HG03342 (cell line): ENCODE measurements around the gene HOXA9.

Source experiments
- ATAC-seq: cut with Tn5 transposase; IDR thresholded peaks from one replicate; pipeline ENCODE4 v1.9.1; 2021; ENCODE audit warnings: mild to moderate bottlenecking, moderate library complexity; ENCODE audit not compliant: unreplicated experiment

Gene HOXA9

DNA sequence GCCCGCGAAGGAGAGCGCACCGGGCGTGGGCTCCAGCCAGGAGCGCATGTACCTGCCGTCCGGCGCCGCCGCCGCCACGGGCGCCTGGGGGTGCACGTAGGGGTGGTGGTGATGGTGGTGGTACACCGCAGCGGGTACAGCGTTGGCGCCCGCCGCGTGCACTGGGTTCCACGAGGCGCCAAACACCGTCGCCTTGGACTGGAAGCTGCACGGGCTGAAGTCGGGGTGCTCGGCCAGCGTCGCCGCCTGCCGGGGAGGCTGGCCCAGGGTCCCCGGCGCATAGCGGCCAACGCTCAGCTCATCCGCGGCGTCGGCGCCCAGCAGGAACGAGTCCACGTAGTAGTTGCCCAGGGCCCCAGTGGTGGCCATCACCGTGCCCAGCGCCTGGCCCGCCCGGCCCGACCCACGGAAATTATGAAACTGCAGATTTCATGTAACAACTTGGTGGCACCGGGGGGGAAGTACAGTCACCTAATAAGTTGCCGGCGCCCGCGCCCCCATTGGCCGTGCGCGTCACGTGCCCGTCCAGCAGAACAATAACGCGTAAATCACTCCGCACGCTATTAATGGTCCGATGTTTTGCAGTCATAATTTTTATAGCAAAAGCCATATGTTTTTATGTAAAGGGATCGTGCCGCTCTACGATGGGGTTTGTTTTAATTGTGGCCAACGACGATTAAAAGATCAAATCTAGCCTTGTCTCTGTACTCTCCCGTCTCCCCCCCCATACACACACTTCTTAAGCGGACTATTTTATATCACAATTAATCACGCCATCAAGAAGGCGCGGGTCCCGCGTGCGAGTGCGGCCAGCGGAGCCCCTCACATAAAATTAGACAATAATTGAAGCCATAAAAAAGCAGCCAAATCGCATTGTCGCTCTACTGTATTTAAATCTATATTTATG, at the start of gene HOXA9:
TSS of gene HOXA9 (minus strand) at position 449 of the 907 bp plus-strand sequence. CDS start at position 369, 80 bp downstream.
- no peak for ATAC-seq

DNA sequence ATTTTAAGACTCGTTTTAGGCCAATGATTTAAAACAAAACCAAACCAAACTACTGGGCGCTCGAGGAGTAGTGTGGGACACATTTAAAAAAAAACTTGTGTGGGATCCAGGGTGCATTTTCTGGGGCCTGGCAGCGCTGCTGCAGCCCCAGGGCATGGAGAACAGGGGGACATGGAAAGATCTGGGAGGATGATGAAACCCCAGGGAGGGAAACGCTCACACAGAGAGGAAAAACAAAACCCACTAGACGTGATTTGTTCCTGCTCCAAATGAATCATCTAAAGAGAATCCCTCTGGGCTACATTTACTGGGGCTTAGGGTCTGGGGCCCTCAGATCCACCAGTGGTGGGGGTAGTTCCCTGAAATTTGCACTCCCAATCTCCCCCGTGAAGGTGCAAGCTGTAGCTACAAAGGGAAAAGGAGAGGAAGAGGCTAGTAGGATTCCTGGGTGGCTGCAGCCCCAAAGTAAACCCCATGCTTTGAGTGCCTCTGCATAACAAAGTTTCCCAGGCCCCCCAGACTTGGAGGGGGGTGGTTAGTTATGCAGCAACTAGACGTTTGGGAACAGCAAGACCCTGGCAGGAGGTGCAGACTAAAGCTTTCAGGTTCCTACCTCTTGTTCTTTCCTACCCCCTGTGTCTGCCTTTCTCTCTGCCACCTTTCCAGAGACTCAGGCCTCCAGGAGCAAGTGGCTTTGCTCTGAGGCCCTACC, 49.1 kb upstream of the HOXA9 start:
- ATAC-seq = no peak

DNA sequence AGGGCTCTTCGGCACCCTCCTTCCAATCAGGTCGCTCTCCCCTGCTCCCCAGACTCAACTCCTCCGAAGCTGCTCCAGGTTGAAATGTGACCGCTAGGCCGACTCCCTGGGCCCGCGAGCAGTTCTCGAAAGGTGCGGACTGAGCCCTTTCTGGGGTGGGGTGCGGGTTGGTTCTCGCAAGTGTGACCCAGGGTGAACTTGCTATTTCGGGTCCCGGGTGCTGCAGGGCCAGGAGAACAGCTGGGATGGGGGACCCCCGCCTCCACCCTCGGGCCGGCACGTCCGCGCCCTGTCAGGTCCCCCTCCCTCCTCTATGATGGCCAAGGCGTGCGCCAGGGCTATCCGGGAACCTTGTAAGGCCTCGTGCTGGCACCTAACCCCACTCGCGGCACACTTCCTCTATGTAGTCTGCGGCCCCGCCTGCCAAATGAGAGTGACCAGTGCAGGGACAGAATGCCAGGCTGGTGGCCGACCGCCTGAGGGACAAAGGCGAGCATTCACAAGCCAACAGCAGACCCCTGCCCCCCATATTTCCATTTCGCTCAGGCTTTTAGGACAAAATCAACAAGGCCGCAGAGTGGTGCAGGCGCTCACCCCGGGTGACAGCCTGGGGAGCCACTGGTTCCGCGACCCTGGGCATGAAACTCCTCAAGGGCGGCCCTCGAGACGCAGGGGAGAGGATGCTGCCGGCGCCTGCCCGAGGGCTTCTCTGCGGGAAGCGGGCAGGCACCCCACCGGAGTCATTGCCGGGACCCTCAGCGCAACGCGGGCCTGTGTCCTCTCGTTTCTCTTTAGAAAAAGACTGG, 48.3 kb upstream of the HOXA9 start:
- ATAC-seq = no peak

DNA sequence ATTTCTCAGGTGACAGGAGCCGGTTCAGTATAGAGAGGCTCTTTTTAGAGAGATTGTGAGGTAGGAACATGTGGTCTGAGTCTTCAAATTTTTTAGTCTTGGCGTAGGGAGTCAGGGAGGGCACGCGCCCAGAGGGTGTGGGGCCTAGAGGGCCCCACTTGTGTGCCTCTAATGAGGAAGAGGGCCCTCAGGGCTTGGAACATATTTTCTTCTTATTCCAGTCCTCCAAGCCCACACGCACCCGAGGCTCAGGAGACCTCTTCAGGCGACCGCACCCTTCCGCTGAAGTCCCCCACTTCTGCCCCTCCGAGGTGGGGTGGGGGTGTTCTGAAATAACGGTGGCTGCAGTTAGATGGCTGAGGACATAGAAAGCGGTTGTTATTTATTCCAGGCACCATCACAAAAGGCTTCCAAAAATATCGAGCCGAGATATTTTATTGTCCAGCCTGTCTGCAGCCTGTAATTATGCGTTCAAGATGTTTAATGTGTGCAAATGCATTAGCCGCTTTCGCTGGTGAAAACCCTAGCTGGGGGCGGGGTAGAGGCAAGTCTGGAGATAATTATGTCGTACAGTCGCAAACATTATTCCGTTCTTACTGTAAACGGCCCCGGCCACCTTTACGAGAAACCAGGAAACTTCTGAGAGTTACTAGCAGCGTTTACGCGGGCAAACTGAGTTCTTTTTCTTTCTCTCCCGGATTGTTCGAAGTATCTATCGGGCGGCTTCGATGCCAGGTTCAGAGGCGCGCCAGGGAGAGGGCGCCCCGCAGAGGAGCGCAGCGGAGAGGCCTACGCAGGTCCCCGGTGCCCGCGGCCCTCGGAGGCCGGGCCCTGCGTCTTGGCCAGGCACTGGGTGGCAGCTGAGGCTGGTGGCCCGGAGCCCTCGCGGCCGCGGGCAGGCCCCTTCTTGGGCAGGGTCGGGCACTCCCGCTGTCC, 47.4 kb upstream of the HOXA9 start:
- ATAC-seq = no peak

DNA sequence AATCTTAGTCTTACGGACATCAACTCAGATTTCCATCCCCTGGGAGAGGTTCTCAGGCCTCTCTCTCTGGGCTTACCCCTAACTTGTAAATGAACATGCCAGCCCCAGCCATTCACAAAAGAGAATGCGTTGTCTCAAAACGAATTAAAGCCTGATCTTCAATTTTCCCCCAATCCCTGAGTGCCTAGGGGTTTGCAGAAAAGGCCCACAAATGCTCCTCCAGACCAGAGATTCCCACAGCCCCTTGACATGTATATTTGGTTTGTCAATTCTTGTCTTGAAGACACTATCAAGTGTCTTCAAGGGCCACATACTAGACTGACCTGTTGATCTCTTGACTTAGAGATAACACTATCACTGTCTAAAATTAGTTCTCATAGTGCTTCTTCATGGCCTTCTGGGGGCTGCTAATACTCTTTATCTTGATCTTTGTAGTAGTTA, 46.4 kb upstream of the HOXA9 start:
- ATAC-seq = no peak

DNA sequence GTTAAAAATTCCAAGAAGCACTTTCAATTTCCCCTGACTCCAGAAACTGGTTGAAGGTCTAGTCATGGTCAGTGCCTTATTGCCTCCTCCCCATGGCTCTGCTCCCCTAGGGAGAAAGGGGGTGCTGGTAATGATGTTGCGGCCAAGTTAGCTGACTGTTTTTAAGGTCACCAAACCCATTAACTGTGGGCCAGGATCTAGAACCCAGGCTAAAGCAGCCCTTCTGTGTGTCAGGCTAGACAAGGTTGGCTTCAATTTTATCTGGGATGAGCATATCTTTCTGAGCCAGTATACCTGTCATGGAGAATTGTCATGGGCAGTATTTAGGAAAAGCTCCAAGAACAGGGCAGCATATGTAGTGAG, 45.7 kb upstream of the HOXA9 start:
- no peak for ATAC-seq

DNA sequence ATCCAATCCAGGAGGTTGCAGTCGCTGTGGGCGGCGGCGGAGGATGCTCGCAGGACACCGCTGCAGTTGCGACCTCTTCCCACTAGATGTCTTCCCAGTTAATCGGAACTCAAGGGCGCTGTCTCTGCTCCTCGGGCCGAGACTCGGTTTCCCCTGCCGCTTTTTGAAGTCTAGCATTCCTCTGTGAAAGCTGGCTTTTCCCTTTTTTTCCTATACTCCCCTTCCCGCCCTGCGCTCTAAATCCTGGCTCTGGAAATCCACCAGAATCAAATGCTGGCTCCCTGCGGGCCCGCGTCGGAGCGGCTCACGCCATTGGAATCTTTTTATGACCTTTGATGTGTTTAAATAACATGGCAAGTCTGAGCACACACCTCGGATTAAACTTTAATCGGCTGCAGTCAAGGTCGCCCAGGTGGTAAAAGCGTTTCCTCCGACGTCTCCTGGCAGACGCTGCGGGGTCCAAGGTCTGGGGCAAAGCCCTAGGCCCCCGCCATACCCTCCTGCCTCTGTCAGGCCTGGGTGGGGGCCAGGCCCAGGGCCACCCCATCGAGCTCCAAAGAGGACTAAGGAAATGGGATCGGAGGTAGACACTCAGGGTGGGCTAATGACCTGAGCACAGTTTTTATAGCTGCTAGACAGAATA, 45.2 kb upstream of the HOXA9 start:
- ATAC-seq = peak; percentile 49

DNA sequence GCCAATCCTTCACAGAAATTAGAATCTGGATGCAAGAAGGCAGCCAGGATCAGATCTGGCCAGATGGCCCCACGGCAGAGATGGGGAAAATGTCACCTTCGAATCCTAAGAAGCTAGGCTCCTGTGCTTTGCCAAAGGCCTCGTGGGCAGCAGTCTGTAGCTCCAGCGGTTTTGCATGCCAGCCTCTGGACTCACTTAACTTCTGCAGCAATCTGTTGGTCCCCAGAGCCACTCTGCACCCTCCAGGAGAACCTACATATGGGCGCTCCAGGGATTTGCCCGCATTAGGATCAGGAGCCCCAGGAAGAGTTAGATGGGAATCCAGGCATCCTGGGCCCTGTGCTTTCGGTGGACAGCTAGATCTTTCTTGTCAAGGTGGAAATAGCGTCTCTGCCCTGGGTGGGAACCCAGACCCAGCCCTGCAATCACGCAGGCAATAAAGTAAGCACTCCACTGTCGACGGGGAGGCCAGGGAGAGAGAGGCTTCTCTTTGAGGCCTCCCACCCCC, 44.6 kb upstream of the HOXA9 start:
- no peak for ATAC-seq

DNA sequence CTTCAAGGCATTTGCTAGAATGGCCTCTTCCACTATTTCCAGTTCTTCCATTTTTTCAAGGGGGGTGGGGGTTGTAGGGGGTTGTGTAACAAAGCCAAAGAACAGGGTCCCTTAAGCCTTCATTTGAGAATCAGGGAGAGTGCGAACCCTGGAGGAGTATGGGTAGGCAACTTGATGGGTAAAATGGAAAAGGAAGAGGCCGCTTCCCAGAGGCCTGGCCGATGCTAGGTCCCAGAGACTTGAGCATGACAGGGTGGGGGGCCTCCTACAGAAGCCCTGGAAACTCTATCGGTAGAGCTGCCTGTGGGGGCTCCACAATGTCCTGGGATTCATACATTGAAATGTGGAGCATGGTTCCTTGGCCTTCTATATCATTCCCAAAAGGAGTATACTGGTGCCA, 43.7 kb upstream of the HOXA9 start:
- ATAC-seq = no peak

DNA sequence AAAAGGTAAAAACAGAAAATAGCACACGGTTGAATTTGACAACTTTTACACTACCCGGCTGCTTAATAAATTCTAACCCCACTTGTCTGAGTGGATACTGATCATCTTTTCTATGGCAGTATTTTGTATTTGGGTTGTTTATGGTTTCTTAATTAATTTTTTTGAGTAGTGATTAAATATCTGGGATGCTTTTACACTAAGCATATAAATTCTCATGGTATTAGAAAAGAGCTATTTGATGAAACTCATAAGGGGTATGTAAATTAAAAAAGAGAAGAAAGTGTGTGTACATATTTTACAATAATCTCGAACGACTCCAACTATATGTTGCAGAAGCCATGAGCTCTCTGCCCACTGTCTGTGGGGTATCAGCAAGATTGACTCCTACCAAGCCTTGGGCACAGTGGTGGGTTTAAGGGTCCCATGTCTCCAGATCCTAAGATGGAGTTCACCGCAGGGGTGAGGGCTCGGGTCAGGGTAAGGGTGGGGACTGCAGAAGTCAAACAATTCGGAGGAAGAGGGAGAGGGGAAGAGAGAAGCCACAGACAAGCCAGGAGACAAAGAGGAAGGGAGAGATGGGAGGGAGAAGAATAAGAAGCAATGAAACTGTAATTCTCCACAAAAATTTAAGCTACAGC, 42.1 kb upstream of the HOXA9 start:
- ATAC-seq = no peak

DNA sequence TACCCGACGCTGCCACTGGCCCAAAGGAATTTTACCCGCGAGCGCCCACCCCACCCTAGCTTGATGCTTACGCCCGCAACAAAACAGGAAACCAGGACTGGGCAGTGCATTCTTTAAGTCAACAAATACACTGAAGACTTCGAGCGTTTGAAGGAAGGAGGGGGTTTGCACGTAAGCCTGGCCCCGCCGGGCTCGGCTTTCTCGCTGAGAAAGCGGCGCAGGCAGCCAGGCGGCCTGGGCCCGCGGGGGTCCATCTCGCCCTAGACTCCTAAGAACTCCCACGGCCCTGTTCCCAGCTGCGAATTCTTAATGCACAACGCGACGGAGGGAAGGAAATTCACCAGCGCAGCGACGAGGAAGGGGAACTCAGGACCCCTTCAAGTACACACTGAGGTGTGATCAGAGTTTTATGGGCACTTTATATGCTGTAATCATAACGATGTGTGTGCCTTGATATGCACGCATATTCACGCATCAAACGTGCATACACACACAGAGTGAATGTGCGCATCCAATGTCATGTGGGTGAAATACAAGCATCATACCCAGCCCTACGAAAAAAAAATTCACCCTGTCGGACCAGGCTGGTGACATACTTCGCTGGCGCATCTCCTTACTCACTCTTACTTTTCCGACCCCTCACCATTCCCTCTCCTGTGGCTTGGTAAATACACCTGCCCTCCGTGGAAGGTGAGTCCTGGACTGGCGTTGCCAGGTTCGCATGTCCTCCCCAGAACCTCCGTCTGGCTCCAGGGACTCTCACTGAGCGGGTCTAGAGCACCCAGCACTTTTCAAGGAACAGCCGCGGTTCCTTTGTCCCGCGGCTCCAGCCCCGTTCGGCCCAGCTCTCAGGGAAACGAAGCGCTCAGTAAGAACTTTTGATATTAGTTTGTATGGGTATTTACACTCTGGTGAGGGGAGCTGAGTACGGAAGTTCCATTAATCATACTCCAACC, 40.3 kb upstream of the HOXA9 start:
- no peak for ATAC-seq

DNA sequence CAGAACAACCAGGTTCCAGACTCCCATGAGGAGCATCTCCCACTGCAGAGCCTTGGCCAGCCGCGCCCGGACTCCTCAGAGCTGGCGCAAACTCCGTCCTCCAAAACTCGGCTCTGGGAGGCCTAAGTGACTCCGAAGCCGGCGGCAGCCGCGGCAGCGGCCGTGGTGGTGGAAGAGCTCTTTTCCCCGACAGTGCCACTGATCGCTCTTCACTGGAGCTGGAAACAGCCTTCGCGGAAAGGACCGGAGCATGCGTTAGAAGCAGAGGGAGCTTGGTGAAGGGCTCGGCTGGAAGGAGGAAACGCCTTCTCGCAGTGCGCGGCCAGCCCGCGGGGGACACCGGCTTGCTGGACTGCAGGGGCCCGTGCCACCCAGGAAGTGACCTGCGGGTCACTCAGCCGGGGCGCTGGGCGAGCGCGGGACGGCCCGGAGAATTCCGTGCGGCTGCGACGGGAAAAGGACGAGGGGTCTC, 39.5 kb upstream of the HOXA9 start:
- no peak for ATAC-seq

DNA sequence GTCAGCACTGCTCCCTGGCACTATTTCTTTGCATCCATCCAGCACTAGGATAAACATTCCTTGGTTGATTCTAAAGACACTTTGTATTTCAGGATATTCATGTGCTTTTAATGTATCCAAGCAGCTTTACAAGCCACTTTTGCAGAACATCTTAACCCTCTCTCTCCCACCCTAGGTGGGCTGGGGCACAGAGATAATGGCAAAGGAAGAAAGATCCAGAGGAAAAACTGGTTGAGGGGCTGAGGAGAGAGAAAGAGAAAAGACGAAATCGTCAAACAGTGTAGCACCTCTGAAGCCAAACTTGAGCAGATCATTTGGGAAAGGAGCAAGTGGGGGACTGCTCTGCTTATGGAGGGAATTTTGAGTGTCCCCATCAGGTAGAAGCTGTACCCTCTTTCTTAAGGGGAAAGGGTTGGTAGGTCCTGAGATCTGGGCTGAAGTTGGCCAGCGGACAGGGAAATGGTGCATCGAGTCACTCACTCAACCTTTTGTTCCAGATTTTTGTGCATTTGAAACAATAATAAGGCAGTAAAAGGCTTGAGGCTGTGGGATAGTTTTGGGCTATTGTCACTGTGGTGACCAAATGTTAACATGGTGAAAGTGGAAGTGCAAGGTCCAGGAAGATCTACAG, 38.7 kb upstream of the HOXA9 start:
- no peak for ATAC-seq

DNA sequence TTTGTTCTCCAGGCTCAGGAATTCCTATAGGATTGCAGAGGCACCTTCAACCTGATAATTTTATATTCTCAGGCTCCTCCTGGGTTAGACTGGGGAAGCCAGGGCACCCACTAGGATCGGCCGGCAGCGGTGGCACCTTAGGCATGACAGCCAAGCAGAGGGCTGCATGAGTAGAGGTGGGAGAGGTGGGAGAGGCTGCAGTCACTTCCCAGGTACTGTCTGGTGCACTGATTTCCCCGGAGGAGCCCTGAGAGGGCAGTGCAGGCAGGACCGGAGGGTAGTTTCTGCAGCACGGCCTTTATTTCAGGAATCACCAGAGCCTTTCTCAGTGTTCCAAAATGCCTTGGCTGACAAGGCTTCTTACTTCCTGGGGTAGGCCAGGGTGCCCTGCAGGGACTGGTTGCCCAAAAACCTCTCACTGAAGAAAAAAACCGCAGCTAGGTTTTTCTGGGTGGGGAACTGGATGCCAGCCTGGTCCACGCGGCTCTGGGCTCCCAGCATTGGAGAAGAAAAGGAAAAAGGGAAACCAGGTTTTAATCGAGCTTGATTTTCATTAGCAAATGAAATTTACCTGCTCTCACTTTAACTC, 38.1 kb upstream of the HOXA9 start:
- no peak for ATAC-seq

DNA sequence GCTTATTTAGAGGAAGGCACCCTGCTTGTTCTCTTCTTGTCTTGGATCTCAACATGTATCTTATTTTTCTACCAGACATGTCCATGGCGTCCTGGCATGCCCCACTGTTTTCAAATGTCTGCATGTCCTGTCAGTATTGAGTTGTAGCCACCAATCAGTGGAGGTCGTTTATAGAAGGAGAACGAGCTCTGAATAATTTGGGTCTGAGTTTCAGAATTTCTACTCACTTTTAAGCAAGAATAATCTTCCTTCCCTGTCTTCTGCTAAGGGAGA, 37.5 kb upstream of the HOXA9 start:
- no peak for ATAC-seq

DNA sequence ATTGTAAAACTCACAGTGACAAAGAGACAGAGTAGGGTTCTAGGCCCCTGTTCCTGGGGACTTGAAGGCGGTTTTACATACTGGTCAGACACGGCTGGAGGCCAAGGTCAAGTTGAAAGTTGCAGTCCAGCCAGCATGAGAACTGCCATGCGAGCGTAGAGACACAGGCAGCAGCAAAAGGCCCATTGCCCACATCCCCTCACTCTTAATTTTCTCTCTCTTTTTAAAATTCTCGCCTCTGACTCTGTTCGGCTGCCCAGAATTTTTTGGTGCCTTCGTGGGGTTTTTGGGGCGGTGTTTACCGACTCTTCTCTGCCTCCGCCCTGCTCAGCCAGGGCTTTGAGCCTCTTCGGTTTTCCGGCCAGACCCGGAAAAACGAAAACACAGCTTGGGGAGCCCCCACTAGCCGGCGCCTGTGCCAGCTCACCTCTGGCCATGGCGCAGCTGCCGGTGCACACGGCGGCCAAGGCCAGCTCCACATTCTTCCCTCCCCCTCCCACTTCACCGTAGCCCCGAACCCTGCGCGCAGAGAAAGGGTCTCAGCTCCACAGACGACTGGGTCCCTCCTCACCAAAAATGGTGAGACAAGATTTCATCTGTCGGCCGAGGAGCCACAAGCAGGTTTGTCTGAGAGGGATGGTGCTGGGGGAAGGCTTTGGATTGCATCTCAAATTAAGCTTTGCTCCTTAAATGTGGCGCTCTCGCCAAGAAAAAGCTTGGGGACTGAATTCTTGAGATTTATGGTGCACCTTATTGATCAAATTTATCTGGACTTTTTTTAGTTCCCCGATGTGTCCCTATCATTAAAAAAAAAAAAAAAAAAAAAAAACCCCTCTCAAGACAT, 36.9 kb upstream of the HOXA9 start:
- no peak for ATAC-seq
